K562 (cell line): ENCODE measurements around the gene MYPN. TPM values are rescaled to one million over a fixed set of nuclear protein-coding genes. Genes with fewer than 3 reads are reported as not detected.

Source experiments
- ATAC-seq: fragments of 200-7000 bp; cut with Tn5 transposase; 3 replicates; pipeline ENCODE4 v1.9.1; 2020; ENCODE audit warnings: moderate library complexity
- BruUV-seq: library from RNA; stranded (reverse); fragments of 400-500 nt; replicated peaks from 2 replicates; lab custom pipeline; 2021; lab: Mats Ljungman, UMichigan
- CTCF ChIA-PET: fragments of 300-600 bp; formaldehyde crosslinking; extraction: SDS; loops from one replicate; lab custom pipeline; 2021; ENCODE audit warnings: low intra/inter-chr PET ratio; lab: Yijun Ruan, JAX
- POLR2A ChIA-PET: fragments of 300-600, 350-650 bp; sonication (Branson Sonifier 250); formaldehyde crosslinking; extraction: SDS; loops from one replicate; lab custom pipeline; 2021; ENCODE audit warnings: antibody characterized with exemption, inconsistent platforms; lab: Yijun Ruan, JAX
- DNase-seq, 4 experiments: peaks; one replicate each; pipeline versions ENCODE4 v3.0.0 to v3.0.0-alpha.2; 2011 to 2018; ENCODE audit warnings: low spot score in 3 of 4, mixed read lengths in 3 of 4; ENCODE audit errors: extremely low read depth in 1 of 4
- FAIRE-seq: peaks from 2 replicates; lab custom pipeline; 2011; peaks lifted over from hg19 to GRCh38; lab: Jason Lieb, UNC
- H2AFZ ChIP-seq: 2 replicates; pipeline ENCODE4 v1.6.0; 2011; ENCODE audit warnings: low read depth, low read length, control low read depth, inconsistent platforms
- H3K27ac ChIP-seq: fragments of 200-600 bp; 3 replicates; pipeline ENCODE4 v1.8.0; 2011; ENCODE audit warnings: low read depth, mild to moderate bottlenecking, control low read depth, inconsistent platforms, low read length, moderate library complexity, mixed read lengths; ENCODE audit errors: extremely low read depth
- H3K27me3 ChIP-seq, 2 experiments: fragments of 300-600 bp in 1 of 2; 2 replicates in 1 of 2; 3 replicates in 1 of 2; pipeline versions ENCODE4 v1.6.0 to v1.8.0; 2011; ENCODE audit warnings: inconsistent platforms in 2 of 2, low read length in 2 of 2, mild to moderate bottlenecking in 1 of 2, mixed read lengths in 1 of 2, moderate library complexity in 1 of 2; ENCODE audit not compliant: control insufficient read depth in 2 of 2, insufficient read depth in 2 of 2
- H3K36me3 ChIP-seq: fragments of 300-600 bp; 3 replicates; pipeline ENCODE4 v1.8.0; 2011; ENCODE audit warnings: mild to moderate bottlenecking, low read length, inconsistent platforms; ENCODE audit not compliant: control insufficient read depth, insufficient read depth
- H3K4me1 ChIP-seq, 2 experiments: fragments of 200-600 bp in 1 of 2; replicated peaks in 1 of 2; 2 replicates in 1 of 2; 3 replicates in 1 of 2; pipeline versions ENCODE4 v1.5.1 to v1.8.0; 2011; ENCODE audit warnings: inconsistent platforms in 2 of 2, low read length in 2 of 2, mild to moderate bottlenecking in 1 of 2, mixed read lengths in 1 of 2, moderate library complexity in 1 of 2; ENCODE audit not compliant: control insufficient read depth in 2 of 2, insufficient read depth in 2 of 2
- H3K4me2 ChIP-seq: 2 replicates; pipeline ENCODE4 v1.6.1; 2011; ENCODE audit warnings: low read length, control low read depth, inconsistent platforms, mixed read lengths; ENCODE audit not compliant: insufficient read depth
- H3K4me3 ChIP-seq: fragments of 200-600 bp; sonication (generic), shearing (Covaris generic); 2 replicates; pipeline ENCODE4 v1.5.1; 2016; ENCODE audit warnings: control low read depth, inconsistent platforms
- H3K79me2 ChIP-seq: fragments of 200-600 bp; 3 replicates; pipeline ENCODE4 v1.8.0; 2011; ENCODE audit warnings: low read length, inconsistent platforms; ENCODE audit not compliant: control insufficient read depth, insufficient read depth
- H3K9ac ChIP-seq, 2 experiments: 2 replicates each; pipeline versions ENCODE4 v1.6.0 to v1.6.1; 2011; ENCODE audit warnings: low read depth in 2 of 2, low read length in 2 of 2, control low read depth in 1 of 2, inconsistent platforms in 1 of 2, mild to moderate bottlenecking in 1 of 2, mixed read lengths in 1 of 2; ENCODE audit not compliant: insufficient read depth in 1 of 2
- H3K9me1 ChIP-seq: one replicate; pipeline ENCODE4 v1.6.0; 2011; ENCODE audit warnings: inconsistent platforms, mild to moderate bottlenecking, low read length, moderate library complexity; ENCODE audit not compliant: control insufficient read depth, insufficient read depth
- H3K9me3 ChIP-seq: replicated peaks from 2 replicates; pipeline ENCODE4 v1.5.1; 2011; ENCODE audit warnings: low read depth, low read length, inconsistent platforms; ENCODE audit not compliant: control insufficient read depth, insufficient read depth
- H4K20me1 ChIP-seq: replicated peaks from 2 replicates; pipeline ENCODE4 v1.6.1; 2011; ENCODE audit warnings: low read length, inconsistent platforms, mixed read lengths; ENCODE audit not compliant: control insufficient read depth, insufficient read depth
- ARID3B ChIP-seq: fragments of 250-450 bp; sonication (Bioruptor Pico); IDR thresholded peaks from 2 replicates; pipeline ENCODE4 v1.4.0; 2020; ENCODE audit warnings: borderline replicate concordance
- CHD4 ChIP-seq: fragments of 200-600 bp; sonication (generic); IDR thresholded peaks from 3 replicates; pipeline ENCODE4 v1.6.1; 2012; ENCODE audit warnings: low read depth, mild to moderate bottlenecking, mixed read lengths, low read length, inconsistent platforms; ENCODE audit not compliant: insufficient read depth, insufficient replicate concordance, poor library complexity, severe bottlenecking
- FOXP1 ChIP-seq: sonication (generic); formaldehyde crosslinking; IDR thresholded peaks from 2 replicates; pipeline ENCODE4 v1.8.0; 2022; ENCODE audit warnings: mild to moderate bottlenecking, missing genetic modification reagents
- HES1 ChIP-seq: fragments of 450-650 bp; IDR thresholded peaks from 2 replicates; pipeline ENCODE4 v1.6.1; 2016; ENCODE audit warnings: low read depth, mild to moderate bottlenecking, moderate library complexity
- MCM2 ChIP-seq: fragments of 450-650 bp; IDR thresholded peaks from 2 replicates; pipeline ENCODE4 v1.6.1; 2017; ENCODE audit warnings: low read depth, mild to moderate bottlenecking
- MCM5 ChIP-seq: fragments of 450-650 bp; IDR thresholded peaks from 2 replicates; pipeline ENCODE4 v1.6.1; 2016; ENCODE audit warnings: low read depth
- NCOA1 ChIP-seq: fragments of 450-650 bp; IDR thresholded peaks from 2 replicates; pipeline ENCODE4 v1.6.1; 2016; ENCODE audit warnings: low read depth
- SMARCA5 ChIP-seq: fragments of 450-650 bp; IDR thresholded peaks from 2 replicates; pipeline ENCODE4 v1.6.1; 2016
- SMARCB1 ChIP-seq: IDR thresholded peaks from 2 replicates; pipeline ENCODE4 v1.6.1; 2011; ENCODE audit warnings: improper control_type of control experiment, low read depth; ENCODE audit not compliant: insufficient read length
- SNAPC5 ChIP-seq: fragments of 250-450 bp; sonication (Bioruptor Pico); IDR thresholded peaks from 2 replicates; pipeline ENCODE4 v1.8.0; 2021; ENCODE audit warnings: moderate library complexity, mild to moderate bottlenecking, inconsistent platforms
- UBTF ChIP-seq, 2 experiments: IDR thresholded peaks; 2 replicates each; pipeline ENCODE4 v1.6.1; 2012; ENCODE audit warnings: improper control_type of control experiment in 2 of 2, low read depth in 2 of 2, low read length in 2 of 2, borderline replicate concordance in 1 of 2
- ZBTB12 ChIP-seq: fragments of 250-450 bp; sonication (Bioruptor Pico); IDR thresholded peaks from 2 replicates; pipeline ENCODE4 v1.4.0; 2020
- ZNF224 ChIP-seq: sonication (generic); formaldehyde crosslinking; IDR thresholded peaks from 2 replicates; pipeline ENCODE4 v1.8.0; 2022; ENCODE audit warnings: mild to moderate bottlenecking, missing genetic modification reagents
- ZNF655 ChIP-seq: fragments of 250-450 bp; sonication (Bioruptor Pico); IDR thresholded peaks from 2 replicates; pipeline ENCODE4 v1.5.0; 2021
- WGBS: fragments of 100-300 bp; shearing (Covaris generic); methylation state at CpG from one replicate; pipeline ENCODE4 v1.1.6; 2016; ENCODE audit warnings: low coverage, mixed read lengths; ENCODE audit not compliant: insufficient coverage; ENCODE audit errors: missing lambda C conversion rate; 5-methylcytosine and 5-hydroxymethylcytosine counted together
- in situ Hi-C: fragments of 300-500 bp; cut with MboI; formaldehyde crosslinking; loops from 4 replicates; pipeline ENCODE4 v1.15.0; 2018; ENCODE audit warnings: inconsistent platforms, mixed read lengths
- intact Hi-C: fragments of 100-400 bp; cut with micrococcal nuclease; formaldehyde crosslinking; loops from 2 replicates; pipeline ENCODE4 v1.14.2; 2022
- polyA plus RNA-seq, 8 experiments: library from polyadenylated mRNA; depleted of rRNA in 4 of 8; stranded (reverse) in 5 of 8; unstranded in 3 of 8; fragments of >200 nt; fragmentation: Nextera tagmentation in 2 of 8; fragmentation: Illumina TruSeq in 1 of 8; extraction: Ambion mirVana in 2 of 8; extraction: Trizol in 1 of 8; gene quantifications; 2 replicates each; pipeline versions ENCODE4 v1.2.1 to v1.2.3, GENCODE V29; 2011 to 2014; ENCODE audit warnings: inconsistent platforms in 1 of 8, missing spikeins in 1 of 8
- total RNA-seq, 7 experiments: library from RNA; depleted of rRNA in 6 of 7; stranded (reverse); fragments of >200 nt in 6 of 7; fragmentation: Illumina TruSeq in 2 of 7; extraction: Trizol in 2 of 7; gene quantifications; 2 replicates each; pipeline versions ENCODE4 v1.2.1 to v1.2.3, GENCODE V29; 2011 to 2021; ENCODE audit warnings: low replicate concordance in 1 of 7

MYPN gene
- total and polyA plus RNA-seq, 9 of the 15 experiments (the other 6 are each of a cell fraction or from before 2014, with no cell fraction given): not detected

GRCh38 chr10:68077026-68077425, 32.3 kb upstream of the MYPN start:
- ATAC-seq: no peak
- TF ChIP-seq ZNF224 (CRISPR knock-in tag): no peak
- no peak for TF ChIP-seq ZNF655 (CRISPR knock-in tag)
- TF ChIP-seq SNAPC5 (CRISPR knock-in tag): no peak
- no peak for TF ChIP-seq MCM5
- TF ChIP-seq SMARCA5: no peak
- no peak for TF ChIP-seq ARID3B (CRISPR knock-in tag)
- no peak for TF ChIP-seq HES1
- TF ChIP-seq MCM2: no peak
- TF ChIP-seq CHD4: no peak
- TF ChIP-seq FOXP1 (CRISPR knock-in tag): no peak
- no peak for TF ChIP-seq ZBTB12 (CRISPR knock-in tag)
- TF ChIP-seq NCOA1: no peak
- no peak for TF ChIP-seq UBTF (IDR thresholded peaks at IDR 0.05; ENCODE audit: borderline replicate concordance in 1 of 2, low read depth in 2 of 2, low read length in 2 of 2)
- TF ChIP-seq SMARCB1: no peak

More at GRCh38 chr10:68077026-68077425, 32.3 kb upstream of the MYPN start:
- Histone ChIP-seq H3K4me3 (no peak overlapping the region), H3K9me3 (peaks cover 2% of the 10 kb centered on the region; the same call in 1 of the 2 replicates), H3K4me1 (peaks cover 7 to 9% of the 10 kb centered on the region in 2 experiments; a peak in 4 of 5 replicates), H3K9me1 (no peaks in the 10 kb centered on the region), H3K27ac (no peak overlapping the region), H2AFZ (no peak overlapping the region), H3K9ac (no peak overlapping the region), H3K27me3 (no peaks in the 10 kb centered on the region), H3K79me2 (peaks cover 30% of the 10 kb centered on the region), H4K20me1 (no peaks in the 10 kb centered on the region), H3K4me2 (no peak overlapping the region), H3K36me3 (0 out of 3 replicates have a peak, but pooled peaks cover 4% of the 10 kb centered on the region)
- FAIRE-seq: no peak
- BruUV-seq: no TSS peak
- ChIA-PET CTCF (no interaction called here), POLR2A (no interaction called here)
- intact Hi-C loops (loop anchor here (10.0 kb wide), 2 partner anchors 192 to 292 kb away; partner anchors contain the start of gene SIRT1), in situ Hi-C loops (no loop called here)
- WGBS: 98% methylated on average over 4 of the region's 5 CpGs
- DNase-seq: no peak
